ENCODE measurements around the gene DHCR7.

DHCR7 gene

DNA sequence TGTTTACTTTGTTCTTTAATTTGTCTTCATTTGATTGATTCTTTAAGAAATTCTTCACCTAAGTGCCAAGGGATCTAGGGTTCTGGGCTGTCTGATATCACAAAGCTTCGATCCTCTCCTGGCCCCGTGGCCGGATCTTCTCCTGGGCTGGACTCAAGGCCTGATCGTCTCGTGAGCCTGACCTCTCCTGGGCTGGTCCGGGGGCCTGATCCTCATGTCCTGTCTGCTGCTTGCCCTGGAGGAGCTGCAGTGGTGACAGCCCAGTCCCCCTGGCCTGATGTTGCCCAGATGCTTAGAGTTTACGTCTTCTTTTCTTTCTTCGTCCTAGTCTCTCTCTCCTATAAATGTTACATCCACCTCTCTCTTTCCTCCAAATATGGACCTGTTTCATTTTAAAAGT, 8.1 kb upstream of the DHCR7 start:
- no peak for DNase-seq

DNA sequence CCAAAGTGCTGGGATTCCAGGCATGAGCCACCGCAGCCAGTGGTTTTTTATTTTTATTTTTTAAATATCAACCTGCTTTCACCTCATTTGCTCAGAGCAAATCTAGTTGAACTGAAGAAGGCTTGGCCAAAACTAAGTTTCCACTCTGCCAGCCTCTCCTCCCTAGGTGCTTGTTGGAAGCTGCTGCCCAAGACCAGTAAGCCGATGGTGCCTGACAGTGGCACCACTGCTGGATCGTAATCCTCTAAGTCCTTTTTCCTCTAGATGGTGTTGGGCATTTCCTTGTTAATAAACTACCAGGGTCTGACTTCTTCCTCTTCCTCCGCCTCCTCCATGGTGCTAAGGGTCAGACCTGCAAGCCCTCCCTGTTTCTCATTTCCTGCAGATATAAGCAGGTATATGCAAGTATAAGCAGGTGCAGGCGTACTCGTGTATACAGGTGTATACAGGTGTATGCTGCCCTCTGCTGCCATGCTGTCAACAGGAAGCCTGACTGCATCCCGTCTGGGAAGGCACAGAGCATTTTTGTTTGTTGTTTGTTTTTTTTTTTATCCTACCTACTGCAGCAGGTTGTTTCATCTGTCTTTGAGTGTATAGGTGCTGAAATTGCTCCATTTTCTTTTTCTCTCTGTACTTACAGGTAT, 6.4 kb upstream of the DHCR7 start:
- no peak for DNase-seq

GRCh38 chr11:71453918-71454304, 5.7 kb upstream of the DHCR7 start:
- no peak for DNase-seq

- DNase-seq, result peak; percentile 88
These were observed 5.1 kb upstream of the DHCR7 start, which contains the start of gene NADSYN1 for GRCh38 chr11:71453037-71453917. NADSYN1 (plus strand) TSS chr11:71453203; CDS start chr11:71453297, 94 bp downstream.

DNA sequence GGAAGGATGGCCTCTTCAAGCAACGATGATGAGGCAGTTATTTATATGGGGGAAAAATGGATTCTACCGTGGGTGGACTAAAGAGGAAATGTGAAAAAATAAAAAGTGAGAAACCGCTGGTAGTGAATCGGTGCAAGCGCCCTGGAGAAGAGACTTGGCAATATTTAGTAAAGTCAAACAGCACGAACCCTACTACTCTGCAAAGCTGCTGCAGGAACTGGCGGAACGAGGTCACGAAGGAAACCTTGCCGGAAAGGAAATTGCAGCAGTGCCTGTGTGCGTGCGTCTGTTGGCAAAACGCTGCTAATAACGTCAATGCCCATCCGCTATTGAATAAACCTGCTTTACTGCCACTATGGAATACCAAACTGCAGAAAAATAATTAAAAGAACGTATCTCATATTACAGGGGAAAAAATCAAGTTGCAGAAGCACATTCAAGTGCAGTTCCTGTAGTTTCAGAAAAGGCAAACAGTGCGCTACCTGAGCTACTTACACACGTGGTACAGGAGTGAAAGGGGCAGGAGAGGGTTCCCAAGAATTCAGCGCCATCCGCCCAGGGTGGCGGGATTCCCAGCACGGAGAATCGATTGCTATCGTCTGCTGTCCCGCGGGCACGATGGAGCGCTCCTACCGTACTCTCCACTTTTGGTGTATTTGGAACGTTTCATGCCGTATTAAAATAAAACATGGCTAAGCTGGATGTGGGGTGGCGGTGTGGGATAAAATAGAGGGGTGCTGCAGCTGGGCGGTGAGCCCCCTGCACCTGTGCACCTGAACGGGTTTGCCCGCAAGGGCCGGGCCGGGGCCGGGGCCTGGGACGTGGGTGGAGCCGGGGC, 4.2 kb upstream of the DHCR7 start:
- no peak for DNase-seq

DNA sequence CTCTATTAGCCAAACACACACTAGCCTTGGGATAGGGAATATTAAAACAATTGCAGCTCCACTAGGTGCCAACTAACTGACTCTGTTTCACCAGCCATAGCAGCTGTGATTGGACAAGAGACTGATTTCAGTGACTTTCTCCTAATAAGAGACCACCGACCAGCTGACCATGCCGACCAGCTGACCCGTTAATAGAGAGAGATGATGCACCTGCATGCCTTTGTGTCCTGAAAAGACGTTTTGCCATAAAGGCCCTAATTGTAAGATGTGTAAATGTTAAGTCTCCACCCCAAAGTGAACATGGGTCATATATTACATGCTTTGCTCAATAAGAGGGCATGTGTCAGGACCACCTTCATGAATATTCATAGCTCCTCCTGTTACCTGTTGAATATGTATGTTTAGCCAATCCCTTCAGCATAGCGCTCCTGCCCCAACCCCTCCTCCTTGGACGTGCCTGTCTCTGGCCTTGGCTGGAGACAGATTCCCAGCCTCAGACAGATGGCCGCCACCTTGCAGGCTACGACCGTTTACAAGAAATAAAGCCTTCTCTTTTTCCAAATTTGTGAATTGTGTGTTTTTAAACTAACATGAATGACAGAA, 3.5 kb upstream of the DHCR7 start:
- DNase-seq, result no peak

GRCh38 chr11:71450939-71451338, 2.7 kb upstream of the DHCR7 start:
- DNase-seq, result no peak

DNA sequence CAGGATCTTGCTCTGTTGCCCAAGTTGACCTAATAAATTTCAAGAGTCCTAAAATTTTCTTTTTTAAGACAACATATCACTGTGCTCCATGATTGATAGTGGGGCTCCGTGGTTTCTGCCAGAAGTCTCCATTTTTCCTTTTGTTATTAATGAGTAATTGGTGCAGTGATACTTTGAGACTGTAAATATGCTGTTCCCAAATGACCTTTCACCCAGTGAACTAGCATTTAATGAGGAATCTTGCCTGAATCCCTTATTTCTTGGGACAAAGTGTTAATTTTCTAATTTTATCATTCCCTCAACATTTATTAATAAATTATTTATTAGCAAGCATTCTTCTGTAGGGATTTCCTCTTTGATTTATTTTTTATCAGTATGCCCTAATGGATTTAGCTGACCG, 2.3 kb upstream of the DHCR7 start:
- no peak for DNase-seq

DNA sequence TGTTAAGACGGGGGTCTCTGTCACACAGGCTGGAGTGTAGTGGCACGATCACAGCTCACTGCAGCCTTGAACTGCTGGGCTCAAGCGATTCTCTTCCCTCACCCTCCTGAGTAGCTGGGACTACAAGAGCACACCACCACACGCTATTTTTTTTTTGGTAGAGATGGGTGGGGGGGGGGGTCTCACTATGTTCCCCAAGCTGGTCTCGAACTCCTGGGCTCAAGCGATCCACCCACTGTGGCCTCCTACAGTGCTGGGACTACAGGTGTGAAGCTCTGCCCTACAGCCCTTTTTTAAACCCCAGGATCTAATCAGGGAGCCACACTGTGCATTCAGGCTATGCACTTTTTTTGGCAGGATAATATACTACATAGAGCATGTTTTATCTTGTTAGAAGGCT, 1.4 kb upstream of the DHCR7 start:
- DNase-seq, result no peak

DNA sequence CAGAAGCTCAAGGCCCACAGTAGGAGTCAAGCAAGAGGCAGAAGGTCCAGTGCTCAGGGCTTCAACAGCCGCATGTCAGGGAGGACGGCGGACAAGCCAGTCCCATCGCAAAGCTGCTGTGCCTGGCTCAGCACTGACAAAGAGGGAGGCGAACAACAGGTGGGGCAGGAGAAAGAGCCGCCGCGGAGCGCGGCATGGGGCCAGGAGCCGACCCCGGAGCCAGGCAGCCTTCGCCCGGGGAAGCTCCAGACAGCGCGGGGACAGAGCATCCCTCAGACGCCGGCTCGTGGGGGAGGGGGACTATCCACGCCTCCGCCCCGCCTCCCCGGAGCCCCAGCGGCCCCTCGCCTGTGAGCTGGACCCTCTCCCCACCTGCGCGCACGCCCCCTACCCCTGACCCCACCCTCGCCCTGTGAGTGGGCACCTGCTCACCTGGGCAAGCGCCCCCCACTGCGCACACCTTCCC, 369 bp downstream of the DHCR7 start:
- DNase-seq, result no peak

DNA sequence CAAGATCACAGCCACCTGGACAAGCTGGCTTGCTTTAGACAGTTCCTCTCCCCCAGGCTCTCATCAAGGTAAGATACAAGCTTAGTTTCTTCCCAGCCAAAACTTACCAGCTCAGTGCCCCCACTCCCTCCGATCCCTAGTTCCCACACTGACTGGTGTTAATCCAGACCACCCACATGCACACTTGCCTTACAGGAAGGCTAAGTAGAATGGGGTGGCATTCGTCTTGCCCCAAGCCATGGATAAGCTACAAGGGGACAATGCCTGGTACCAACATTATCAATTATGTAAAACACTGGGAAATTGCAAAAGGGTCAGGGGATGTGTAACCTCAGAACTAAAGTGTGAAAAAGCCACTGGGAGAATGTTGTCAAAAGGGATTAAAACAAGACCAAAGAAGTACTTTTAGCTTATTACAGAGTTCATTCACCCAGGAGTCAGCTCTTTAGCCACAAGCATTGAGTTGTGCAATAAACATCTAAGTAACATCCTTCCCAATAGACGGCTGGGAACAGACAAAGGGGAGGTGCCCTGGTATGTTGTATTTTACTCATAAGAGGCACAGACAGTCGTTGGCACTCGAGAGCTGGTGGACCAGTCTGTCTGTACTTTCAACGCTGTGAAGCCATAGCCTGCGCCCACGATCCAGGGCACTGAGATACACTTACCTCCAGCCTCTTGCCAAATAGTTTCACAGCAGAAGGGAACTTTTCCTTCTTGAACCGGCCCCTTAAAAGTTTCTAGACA, 1.1 kb downstream of the DHCR7 start:
- DNase-seq, result no peak

GRCh38 chr11:71446150-71446549, 2.0 kb downstream of the DHCR7 start:
- DNase-seq, result no peak

GRCh38 chr11:71444811-71445210, 3.4 kb downstream of the DHCR7 start:
- DNase-seq, result no peak

DNA sequence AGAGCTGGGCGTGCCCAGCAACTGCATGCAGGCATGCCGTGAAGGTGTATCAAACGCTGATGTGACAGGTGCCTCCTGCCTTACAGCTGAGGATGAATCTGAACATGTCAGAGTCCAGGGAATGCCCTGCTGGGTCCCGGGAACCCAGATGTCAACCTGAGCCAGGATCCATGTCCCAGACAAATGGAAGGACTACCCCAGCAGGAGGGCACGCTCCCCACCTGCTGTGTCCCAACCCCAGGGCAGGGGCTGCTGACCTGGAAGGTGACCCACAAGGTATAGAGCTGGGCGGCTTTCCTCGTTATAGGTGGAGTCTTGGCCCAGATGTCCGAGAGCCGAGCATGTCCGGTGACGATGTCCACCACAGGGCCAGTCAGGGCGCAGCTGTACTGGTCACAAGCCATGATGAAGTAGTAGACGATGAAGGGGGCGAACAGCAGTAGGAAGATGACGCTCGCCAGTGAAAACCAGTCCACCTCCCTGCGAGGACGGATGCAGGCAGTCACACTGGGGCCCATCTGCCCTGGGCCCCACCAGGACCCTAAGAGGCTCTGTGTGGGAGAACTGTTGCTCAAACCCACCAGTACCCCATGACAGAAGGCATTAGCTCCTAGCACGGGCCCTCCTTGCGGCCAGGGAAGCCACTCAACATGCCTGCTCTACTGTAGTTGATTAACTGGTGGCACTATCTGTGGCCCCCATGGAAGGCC, 4.3 kb downstream of the DHCR7 start:
- DNase-seq, result no peak

DNA sequence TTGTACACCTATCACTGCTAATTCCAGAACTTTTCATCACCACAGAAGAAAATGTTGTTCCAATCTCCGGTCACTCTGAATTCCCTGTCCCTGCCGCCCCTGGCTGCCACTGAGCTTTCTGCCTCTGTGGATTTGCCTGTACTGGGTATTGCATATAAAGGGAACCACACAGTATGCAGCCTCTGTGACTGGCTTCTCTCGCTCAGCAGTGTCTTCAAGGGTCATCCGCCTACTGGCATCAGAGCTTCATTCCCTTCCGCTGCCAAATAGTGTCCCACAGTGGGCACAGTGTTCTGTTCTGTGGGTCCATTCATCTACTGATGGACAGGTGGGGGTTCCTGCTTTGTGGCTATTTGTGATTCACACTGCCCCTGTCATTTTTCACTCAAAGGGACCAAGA, 5.3 kb downstream of the DHCR7 start:
- no peak for DNase-seq

DNA sequence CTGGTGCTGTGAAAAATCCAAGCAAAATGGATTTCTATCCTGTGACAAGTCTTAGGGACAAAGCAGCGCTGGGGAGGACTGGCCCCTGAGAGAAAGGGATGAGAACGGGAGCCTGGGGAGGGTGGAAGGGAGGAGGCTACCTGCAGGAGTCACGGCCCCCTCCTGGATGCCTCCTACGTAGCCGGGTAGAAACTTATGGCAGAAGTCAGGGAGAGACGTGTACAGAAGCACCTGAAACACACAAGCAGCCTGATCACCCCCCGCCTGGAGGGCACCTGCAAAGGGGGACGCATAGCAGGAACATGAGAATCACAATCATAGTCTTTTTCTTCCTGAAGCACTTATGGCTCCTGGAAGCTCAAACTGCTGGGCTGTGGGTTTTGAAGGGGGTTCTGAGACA, 6.1 kb downstream of the DHCR7 start:
- DNase-seq, result no peak

DNA sequence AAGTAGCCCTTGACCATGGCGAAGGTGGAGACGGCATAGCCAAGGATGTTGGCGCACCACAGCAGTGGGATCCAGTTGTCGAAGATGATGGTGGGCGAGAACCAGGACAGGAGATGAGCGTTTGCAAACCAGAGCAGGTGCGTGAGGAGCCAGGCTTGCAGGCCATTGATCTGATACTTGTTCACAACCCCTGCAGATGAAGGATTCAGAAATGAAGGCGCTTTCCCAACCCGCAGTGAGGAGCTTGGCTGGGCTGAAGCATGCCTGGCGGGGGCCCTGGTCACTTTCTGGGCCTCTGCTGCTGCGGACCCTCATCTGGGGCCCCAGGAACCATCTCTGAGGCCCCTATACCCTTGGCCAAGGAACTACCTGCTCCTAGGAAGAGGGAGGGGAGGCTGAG, 6.9 kb downstream of the DHCR7 start:
- DNase-seq, result no peak

DNA sequence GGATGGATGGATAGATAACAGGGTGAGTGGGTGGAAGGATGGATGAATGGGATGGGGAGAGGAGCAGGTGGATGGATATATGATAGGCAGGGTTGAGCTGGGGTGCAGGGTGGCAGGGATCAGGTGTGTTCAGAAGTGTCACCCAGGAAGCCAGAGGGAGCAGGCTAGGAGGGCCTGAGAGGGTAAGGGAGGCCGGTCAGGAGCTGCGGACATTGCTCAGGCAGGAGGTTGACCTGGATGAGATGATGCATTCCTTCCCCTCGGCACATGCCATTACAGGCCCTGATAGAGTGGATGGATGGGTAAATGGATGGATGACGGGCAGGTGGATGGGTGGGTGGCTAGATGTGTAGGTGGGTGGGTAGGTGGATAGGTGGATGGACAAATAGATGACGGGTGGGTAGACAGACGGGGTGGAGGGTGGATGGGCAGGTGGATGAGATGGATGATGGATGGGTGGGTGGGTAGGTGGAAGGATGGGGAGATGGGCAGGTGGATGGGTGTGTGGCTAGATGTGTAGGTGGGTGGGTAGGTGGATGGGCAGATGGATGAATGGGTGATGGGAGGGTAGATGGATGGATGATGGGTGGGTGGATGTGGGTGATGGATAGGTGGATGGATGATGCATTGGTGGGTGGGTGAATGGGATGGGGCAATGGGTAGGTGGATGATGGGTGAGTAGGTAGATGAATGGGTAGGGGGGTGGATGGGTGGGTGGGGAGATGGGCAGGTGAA, 8.0 kb downstream of the DHCR7 start:
- no peak for DNase-seq

DNA sequence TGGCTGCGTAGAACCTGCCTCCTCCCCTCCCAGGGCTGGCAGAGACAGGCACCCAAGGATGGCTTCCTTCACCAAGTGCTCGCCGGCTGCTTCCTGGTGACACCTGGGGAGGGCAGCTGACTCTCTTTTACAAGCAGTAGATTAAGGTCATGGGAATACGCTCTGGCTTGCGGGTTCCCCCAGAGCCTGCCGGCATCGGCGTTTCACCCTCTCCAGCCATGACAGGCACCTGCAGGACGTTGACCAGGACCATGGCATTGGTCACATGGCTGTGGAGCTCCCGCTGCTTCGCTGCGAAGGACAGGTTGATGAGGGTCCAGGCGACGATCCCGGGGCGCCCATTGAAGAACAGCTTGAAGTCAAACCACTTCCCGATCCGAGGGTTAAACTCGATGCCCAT, 9.5 kb downstream of the DHCR7 start:
- no peak for DNase-seq

GRCh38 chr11:71437879-71438278, 10.3 kb downstream of the DHCR7 start:
- DNase-seq, result no peak

DNA sequence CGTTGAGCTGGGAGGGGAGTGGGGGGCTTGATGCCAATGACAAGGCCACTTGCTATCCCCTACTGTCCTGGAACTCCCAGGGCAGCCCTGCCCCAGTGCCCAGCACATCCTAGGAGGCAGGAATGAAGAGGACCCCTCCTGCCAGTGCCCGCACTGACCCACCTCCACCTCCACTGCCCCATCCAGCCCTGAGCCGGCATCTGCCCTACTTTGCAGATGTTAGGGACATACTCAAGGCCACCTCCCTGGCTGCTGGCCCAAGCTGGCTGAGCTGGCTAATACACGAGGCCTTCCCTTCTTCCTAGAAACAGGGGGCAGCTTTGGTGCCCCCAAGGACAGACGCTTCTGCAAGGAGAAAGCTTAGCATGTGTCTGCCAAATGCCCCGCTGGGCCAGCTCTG, 10.8 kb downstream of the DHCR7 start:
- DNase-seq, result no peak

Measured in NCI-H1048 (cell line).